ENCODE measurements around the gene MADD. TPM values are rescaled to one million over a fixed set of nuclear protein-coding genes. Genes with fewer than 3 reads are reported as not detected.

MADD gene
- total RNA-seq, 1 experiment from 2014 or later: 26.4 TPM

GRCh38 chr11:47247502-47247901 lies 22.4 kb upstream of the MADD start:
- H3K4me3 ChIP-seq (ENCODE audit: low read length): peak overlapping the region; percentile 98
- no peaks in the 10 kb centered on the region for H3F3A ChIP-seq (ENCODE audit: low read length, unreplicated experiment)
- intact Hi-C loops (cut with micrococcal nuclease): no loop called here
- TF ChIP-seq EZH2phosphoT487 (IDR thresholded peaks at IDR 0.05; ENCODE audit: borderline replicate concordance, low read length) (no peak), CTCF (conservative IDR thresholded peaks at IDR 0.05; ENCODE audit: low read depth, low read length) (no peak), EZH2 (IDR thresholded peaks at IDR 0.05; ENCODE audit: low read length, unreplicated experiment) (no peak)
- H3K9ac ChIP-seq (ENCODE audit: low read length): no peak overlapping the region
- BruUV-seq (replicated peaks): no TSS peak
- no peaks in the 10 kb centered on the region for H3K9me3 ChIP-seq (ENCODE audit: low read length)
- ChIA-PET CTCF (no interaction called here), POLR2A (ENCODE audit: unreplicated experiment) (no interaction called here)
- ATAC-seq: no peak
- H3K4me1 ChIP-seq (ENCODE audit: insufficient read depth, low read length): peaks cover 7% of the 10 kb centered on the region; the same call in 1 of the 2 replicates
- H2AFZ ChIP-seq (ENCODE audit: low read length): no peak overlapping the region
- H3K79me2 ChIP-seq (ENCODE audit: low read length): peaks cover 33% of the 10 kb centered on the region
- H3K4me2 ChIP-seq (ENCODE audit: low read length): peak overlapping the region; percentile 100
- DNase-seq: no peak
- H3K27me3 ChIP-seq (ENCODE audit: low read length): no peaks in the 10 kb centered on the region
- no peaks in the 10 kb centered on the region for H3K36me3 ChIP-seq (ENCODE audit: low read depth, low read length)
- H4K20me1 ChIP-seq (ENCODE audit: low read length): no peaks in the 10 kb centered on the region
- H3K9me2 ChIP-seq (replicated peaks; ENCODE audit: low read length): no peaks in the 10 kb centered on the region
- H3K27ac ChIP-seq (ENCODE audit: low read length): no peak overlapping the region

GRCh38 chr11:47248304-47248663 lies 21.6 kb upstream of the MADD start:
- ATAC-seq: peak; percentile 52
- H4K20me1 ChIP-seq (ENCODE audit: low read length): no peaks in the 10 kb centered on the region
- ChIA-PET CTCF (interaction anchor here (1.3 to 1.4 kb wide), 2 partner anchors 11 to 63 kb away, joined by 6 to 9 read pairs; no protein-coding TSS in a partner anchor), POLR2A (ENCODE audit: unreplicated experiment) (interaction anchor here (0.6 kb wide), 1 partner anchor 328 kb away, joined by 3 read pairs; no protein-coding TSS in a partner anchor)
- no peak for TF ChIP-seq EZH2phosphoT487 (IDR thresholded peaks at IDR 0.05; ENCODE audit: borderline replicate concordance, low read length)
- no peak for TF ChIP-seq EZH2 (IDR thresholded peaks at IDR 0.05; ENCODE audit: low read length, unreplicated experiment)
- TF ChIP-seq CTCF (conservative IDR thresholded peaks at IDR 0.05; ENCODE audit: low read depth, low read length): no peak
- no peaks in the 10 kb centered on the region for H3K36me3 ChIP-seq (ENCODE audit: low read depth, low read length)
- peaks cover 7% of the 10 kb centered on the region; the same call in 1 of the 2 replicates for H3K4me1 ChIP-seq (ENCODE audit: insufficient read depth, low read length)
- H3F3A ChIP-seq (ENCODE audit: low read length, unreplicated experiment): no peaks in the 10 kb centered on the region
- peak overlapping the region; percentile 96 for H2AFZ ChIP-seq (ENCODE audit: low read length)
- DNase-seq: no peak
- peak overlapping the region; percentile 98 for H3K4me3 ChIP-seq (ENCODE audit: low read length)
- H3K27ac ChIP-seq (ENCODE audit: low read length): 0 out of 2 replicates have a peak overlapping the region, but pooled peaks have one; percentile 59
- TSS peak; percentile 79 for BruUV-seq (replicated peaks)
- intact Hi-C loops (cut with micrococcal nuclease): loop anchor here (2.0 kb wide), 1 partner anchor 71 kb away; the partner anchor contains the start of gene ARFGAP2
- no peaks in the 10 kb centered on the region for H3K27me3 ChIP-seq (ENCODE audit: low read length)
- H3K9ac ChIP-seq (ENCODE audit: low read length): peak overlapping the region; percentile 86
- H3K9me3 ChIP-seq (ENCODE audit: low read length): no peaks in the 10 kb centered on the region
- H3K9me2 ChIP-seq (replicated peaks; ENCODE audit: low read length): no peaks in the 10 kb centered on the region
- peaks cover 33% of the 10 kb centered on the region for H3K79me2 ChIP-seq (ENCODE audit: low read length)
- H3K4me2 ChIP-seq (ENCODE audit: low read length): peak overlapping the region; percentile 100
